ENCODE measurements around the gene SAP25. TPM values are rescaled to one million over a fixed set of nuclear protein-coding genes. Genes with fewer than 3 reads are reported as not detected.

SAP25 gene
- total RNA-seq, 2 donors from 2014 or later: 5.8 to 6.3 TPM

DNA sequence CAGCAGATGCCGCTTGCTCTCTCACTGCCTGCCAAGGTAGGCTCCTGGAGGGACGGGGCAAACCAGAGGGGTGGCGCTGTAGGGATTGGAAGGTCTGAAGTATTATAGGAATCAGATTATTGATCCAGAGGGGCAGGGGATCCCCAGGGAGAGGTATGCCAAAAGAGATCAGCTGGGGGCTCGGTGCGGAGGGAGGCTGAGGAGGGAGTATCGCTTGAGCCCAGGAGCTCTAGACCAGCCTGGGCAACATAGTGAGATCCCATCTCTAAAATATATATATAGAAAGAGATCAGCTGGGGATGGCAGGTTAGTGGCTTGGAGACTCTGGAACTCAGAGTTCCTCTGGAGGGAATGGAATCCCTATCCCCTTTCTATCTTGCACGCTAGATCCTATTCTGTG, 21.5 kb upstream of the SAP25 start:
- no peaks in the 10 kb centered on the region for H3K9me3 ChIP-seq (ENCODE audit: control insufficient read depth, low read length)
- H3K36me3 ChIP-seq (ENCODE audit: control insufficient read depth, insufficient read depth, low read length): no peaks in the 10 kb centered on the region
- no peak overlapping the region for H3K9ac ChIP-seq (ENCODE audit: extremely low read depth, low read length, poor library complexity, severe bottlenecking)
- Mint-ChIP-seq H3K4me1 (peaks cover 4% of the 10 kb centered on the region), H3K36me3 (ENCODE audit: low read depth) (no peaks in the 10 kb centered on the region), H3K27me3 (ENCODE audit: insufficient read depth) (peaks cover 25% of the 10 kb centered on the region), H3K27ac (no peak overlapping the region), H3K9me3 (no peaks in the 10 kb centered on the region), H3K4me3 (no peak overlapping the region)
- TF ChIP-seq, protein P1, sequence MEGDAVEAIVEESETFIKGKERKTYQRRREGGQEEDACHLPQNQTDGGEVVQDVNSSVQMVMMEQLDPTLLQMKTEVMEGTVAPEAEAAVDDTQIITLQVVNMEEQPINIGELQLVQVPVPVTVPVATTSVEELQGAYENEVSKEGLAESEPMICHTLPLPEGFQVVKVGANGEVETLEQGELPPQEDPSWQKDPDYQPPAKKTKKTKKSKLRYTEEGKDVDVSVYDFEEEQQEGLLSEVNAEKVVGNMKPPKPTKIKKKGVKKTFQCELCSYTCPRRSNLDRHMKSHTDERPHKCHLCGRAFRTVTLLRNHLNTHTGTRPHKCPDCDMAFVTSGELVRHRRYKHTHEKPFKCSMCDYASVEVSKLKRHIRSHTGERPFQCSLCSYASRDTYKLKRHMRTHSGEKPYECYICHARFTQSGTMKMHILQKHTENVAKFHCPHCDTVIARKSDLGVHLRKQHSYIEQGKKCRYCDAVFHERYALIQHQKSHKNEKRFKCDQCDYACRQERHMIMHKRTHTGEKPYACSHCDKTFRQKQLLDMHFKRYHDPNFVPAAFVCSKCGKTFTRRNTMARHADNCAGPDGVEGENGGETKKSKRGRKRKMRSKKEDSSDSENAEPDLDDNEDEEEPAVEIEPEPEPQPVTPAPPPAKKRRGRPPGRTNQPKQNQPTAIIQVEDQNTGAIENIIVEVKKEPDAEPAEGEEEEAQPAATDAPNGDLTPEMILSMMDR (conservative IDR thresholded peaks at IDR 0.05): no peak
- H3K27me3 ChIP-seq (ENCODE audit: control insufficient read depth, insufficient read depth, low read length, poor library complexity, severe bottlenecking): no peaks in the 10 kb centered on the region
- 94 to 96% methylated on average over 2 to 7 of the region's 7 CpGs for WGBS, 2 experiments (ENCODE audit: insufficient coverage in 1 of 2, insufficient read length in 1 of 2)
- no peak overlapping the region for H3K4me3 ChIP-seq (ENCODE audit: low read length)
- no peaks in the 10 kb centered on the region for H3K4me1 ChIP-seq (ENCODE audit: control insufficient read depth, insufficient read depth, low read length)
- no peak for DNase-seq
- no peak overlapping the region for H3K27ac ChIP-seq (ENCODE audit: low read depth, low read length)

DNA sequence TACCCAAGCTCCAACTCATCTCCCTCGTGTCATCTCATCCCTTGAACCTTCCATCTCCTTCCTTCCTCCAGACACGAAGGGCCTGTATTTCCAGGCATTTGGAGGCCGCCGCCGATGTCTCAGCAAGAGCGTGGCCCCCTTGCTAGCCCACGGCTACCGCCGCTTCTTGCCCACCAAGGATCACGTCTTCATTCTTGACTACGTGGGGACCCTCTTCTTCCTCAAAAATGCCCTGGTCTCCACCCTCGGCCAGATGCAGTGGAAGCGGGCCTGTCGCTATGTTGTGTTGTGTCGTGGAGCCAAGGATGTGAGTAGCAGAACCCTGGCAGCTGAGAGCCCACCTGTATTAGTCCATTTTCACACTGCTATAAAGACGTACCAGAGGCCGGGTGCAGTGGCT, 17.9 kb upstream of the SAP25 start:
- H3K27ac Mint-ChIP-seq: no peak overlapping the region
- H3K9me3 Mint-ChIP-seq: no peaks in the 10 kb centered on the region
- no peak for DNase-seq
- Histone ChIP-seq H3K27me3 (ENCODE audit: control insufficient read depth, insufficient read depth, low read length, poor library complexity, severe bottlenecking) (no peaks in the 10 kb centered on the region), H3K9ac (ENCODE audit: extremely low read depth, low read length, poor library complexity, severe bottlenecking) (no peak overlapping the region), H3K36me3 (ENCODE audit: control insufficient read depth, insufficient read depth, low read length) (no peaks in the 10 kb centered on the region), H3K9me3 (ENCODE audit: control insufficient read depth, low read length) (no peaks in the 10 kb centered on the region), H3K4me3 (ENCODE audit: low read length) (no peak overlapping the region), H3K27ac (ENCODE audit: low read depth, low read length) (no peak overlapping the region), H3K4me1 (ENCODE audit: control insufficient read depth, insufficient read depth, low read length) (no peaks in the 10 kb centered on the region)
- WGBS, 2 experiments (ENCODE audit: insufficient coverage in 1 of 2, insufficient read length in 1 of 2): 94% methylated on average over 14 to 17 of the region's 17 CpGs
- H3K27me3 Mint-ChIP-seq (ENCODE audit: insufficient read depth): peaks cover 27% of the 10 kb centered on the region
- TF ChIP-seq, protein P1 (conservative IDR thresholded peaks at IDR 0.05): no peak
- no peaks in the 10 kb centered on the region for H3K36me3 Mint-ChIP-seq (ENCODE audit: low read depth)
- peaks cover 20% of the 10 kb centered on the region for H3K4me1 Mint-ChIP-seq
- no peak overlapping the region for H3K4me3 Mint-ChIP-seq

DNA sequence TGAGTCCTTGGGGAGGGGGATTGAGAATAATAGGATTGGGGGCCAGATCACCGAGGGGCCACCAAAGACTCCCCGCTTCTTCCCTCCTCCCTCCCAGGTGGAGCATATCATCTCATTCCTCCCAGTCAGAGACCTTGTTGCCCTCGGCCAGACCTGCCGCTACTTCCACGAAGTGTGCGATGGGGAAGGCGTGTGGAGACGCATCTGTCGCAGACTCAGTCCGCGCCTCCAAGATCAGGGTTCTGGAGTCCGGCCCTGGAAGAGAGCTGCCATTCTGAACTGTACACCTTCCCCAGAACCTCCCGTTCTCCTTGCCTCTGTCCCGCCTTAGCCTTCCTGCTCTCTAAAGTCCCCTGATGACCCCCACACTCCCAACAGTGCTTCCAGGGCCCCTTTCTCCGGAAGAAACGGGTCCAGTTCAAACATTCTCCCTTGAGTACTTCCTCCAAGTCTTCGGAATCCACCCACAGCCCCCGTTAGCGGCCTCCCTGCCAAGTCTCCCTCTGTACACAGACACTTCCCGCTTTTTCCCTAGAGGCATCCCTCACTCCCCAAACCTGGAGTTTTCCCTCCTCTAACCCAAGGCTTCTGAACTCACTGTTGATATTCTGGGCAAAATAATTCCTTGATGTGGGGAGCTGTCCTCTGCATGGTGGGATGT, 16.5 kb upstream of the SAP25 start:
- no peak for DNase-seq
- H3K9me3 Mint-ChIP-seq: no peaks in the 10 kb centered on the region
- H3K4me1 ChIP-seq (ENCODE audit: control insufficient read depth, insufficient read depth, low read length): no peaks in the 10 kb centered on the region
- H3K9me3 ChIP-seq (ENCODE audit: control insufficient read depth, low read length): no peaks in the 10 kb centered on the region
- no peak overlapping the region for H3K27ac Mint-ChIP-seq
- no peaks in the 10 kb centered on the region for H3K36me3 Mint-ChIP-seq (ENCODE audit: low read depth)
- H3K27ac ChIP-seq (ENCODE audit: low read depth, low read length): no peak overlapping the region
- peaks cover 20% of the 10 kb centered on the region for H3K4me1 Mint-ChIP-seq
- H3K4me3 ChIP-seq (ENCODE audit: low read length): no peak overlapping the region
- WGBS, 2 experiments (ENCODE audit: insufficient coverage in 1 of 2, insufficient read length in 1 of 2): 85 to 94% methylated on average over 14 to 20 of the region's 20 CpGs
- H3K27me3 ChIP-seq (ENCODE audit: control insufficient read depth, insufficient read depth, low read length, poor library complexity, severe bottlenecking): no peaks in the 10 kb centered on the region
- H3K9ac ChIP-seq (ENCODE audit: extremely low read depth, low read length, poor library complexity, severe bottlenecking): no peak overlapping the region
- peaks cover 23% of the 10 kb centered on the region for H3K27me3 Mint-ChIP-seq (ENCODE audit: insufficient read depth)
- TF ChIP-seq, protein P1 (conservative IDR thresholded peaks at IDR 0.05): no peak
- peak overlapping the region; percentile 18 for H3K4me3 Mint-ChIP-seq
- H3K36me3 ChIP-seq (ENCODE audit: control insufficient read depth, insufficient read depth, low read length): no peaks in the 10 kb centered on the region

Data from endodermal cell (in vitro differentiated cells).